Measurements from ENCODE around the gene CMSS1.

DNA sequence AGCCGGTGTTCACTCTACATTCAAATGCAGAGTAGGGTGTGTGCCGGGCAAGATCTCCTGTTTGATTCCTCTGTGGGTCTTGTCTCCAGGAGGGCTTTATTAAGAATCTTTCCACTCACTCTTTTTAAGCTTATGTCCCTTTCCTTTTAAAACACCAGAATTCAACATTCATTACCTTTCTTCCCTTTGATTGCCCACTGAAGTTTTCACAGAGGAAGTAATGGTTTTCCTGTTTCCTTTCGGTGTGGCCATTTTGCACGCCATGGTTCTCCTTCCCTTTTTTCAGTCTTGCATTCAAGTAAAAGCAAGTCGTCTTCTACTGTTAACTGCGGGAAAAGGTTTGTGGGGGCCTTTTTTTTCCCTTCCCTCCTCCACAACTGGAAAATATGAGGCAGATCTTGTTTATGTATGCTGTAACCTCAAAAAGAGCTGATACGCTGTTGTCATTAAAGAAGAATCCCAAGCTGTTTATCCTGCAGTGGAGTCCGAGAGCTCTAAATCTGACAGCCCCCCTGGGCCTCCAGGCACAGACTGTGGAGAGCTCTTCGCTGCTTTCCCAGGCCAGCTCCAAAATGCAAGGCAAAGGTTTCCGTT lies 256.1 kb downstream of the CMSS1 start:
- TF ChIP-seq ZFP3 (CRISPR knock-in tag; IDR thresholded peaks at IDR 0.05) (no peak), ESRRG (CRISPR knock-in tag; IDR thresholded peaks at IDR 0.05) (no peak), ZNF70 (CRISPR knock-in tag; IDR thresholded peaks at IDR 0.05) (no peak), TCF4 (CRISPR knock-in tag; IDR thresholded peaks at IDR 0.05; ENCODE audit: borderline replicate concordance) (no peak), ZFP30 (CRISPR knock-in tag; IDR thresholded peaks at IDR 0.05) (no peak), ZC3H10 (CRISPR knock-in tag; IDR thresholded peaks at IDR 0.05) (no peak), BACH2 (CRISPR knock-in tag; IDR thresholded peaks at IDR 0.05; ENCODE audit: borderline replicate concordance) (no peak), ZNF565 (CRISPR knock-in tag; conservative IDR thresholded peaks at IDR 0.05; ENCODE audit: low read depth) (no peak), RARB (CRISPR knock-in tag; IDR thresholded peaks at IDR 0.05) (no peak)
- TF ChIP-seq, protein P1, sequence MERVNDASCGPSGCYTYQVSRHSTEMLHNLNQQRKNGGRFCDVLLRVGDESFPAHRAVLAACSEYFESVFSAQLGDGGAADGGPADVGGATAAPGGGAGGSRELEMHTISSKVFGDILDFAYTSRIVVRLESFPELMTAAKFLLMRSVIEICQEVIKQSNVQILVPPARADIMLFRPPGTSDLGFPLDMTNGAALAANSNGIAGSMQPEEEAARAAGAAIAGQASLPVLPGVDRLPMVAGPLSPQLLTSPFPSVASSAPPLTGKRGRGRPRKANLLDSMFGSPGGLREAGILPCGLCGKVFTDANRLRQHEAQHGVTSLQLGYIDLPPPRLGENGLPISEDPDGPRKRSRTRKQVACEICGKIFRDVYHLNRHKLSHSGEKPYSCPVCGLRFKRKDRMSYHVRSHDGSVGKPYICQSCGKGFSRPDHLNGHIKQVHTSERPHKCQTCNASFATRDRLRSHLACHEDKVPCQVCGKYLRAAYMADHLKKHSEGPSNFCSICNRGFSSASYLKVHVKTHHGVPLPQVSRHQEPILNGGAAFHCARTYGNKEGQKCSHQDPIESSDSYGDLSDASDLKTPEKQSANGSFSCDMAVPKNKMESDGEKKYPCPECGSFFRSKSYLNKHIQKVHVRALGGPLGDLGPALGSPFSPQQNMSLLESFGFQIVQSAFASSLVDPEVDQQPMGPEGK (CRISPR knock-in tag; IDR thresholded peaks at IDR 0.05; ENCODE audit: borderline replicate concordance), result no peak
- TF ChIP-seq, protein P2, sequence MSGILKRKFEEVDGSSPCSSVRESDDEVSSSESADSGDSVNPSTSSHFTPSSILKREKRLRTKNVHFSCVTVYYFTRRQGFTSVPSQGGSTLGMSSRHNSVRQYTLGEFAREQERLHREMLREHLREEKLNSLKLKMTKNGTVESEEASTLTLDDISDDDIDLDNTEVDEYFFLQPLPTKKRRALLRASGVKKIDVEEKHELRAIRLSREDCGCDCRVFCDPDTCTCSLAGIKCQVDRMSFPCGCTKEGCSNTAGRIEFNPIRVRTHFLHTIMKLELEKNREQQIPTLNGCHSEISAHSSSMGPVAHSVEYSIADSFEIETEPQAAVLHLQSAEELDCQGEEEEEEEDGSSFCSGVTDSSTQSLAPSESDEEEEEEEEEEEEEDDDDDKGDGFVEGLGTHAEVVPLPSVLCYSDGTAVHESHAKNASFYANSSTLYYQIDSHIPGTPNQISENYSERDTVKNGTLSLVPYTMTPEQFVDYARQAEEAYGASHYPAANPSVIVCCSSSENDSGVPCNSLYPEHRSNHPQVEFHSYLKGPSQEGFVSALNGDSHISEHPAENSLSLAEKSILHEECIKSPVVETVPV (CRISPR knock-in tag; IDR thresholded peaks at IDR 0.05), result no peak

All from SK-N-SH treated with all-trans-retinoic acid at 6 μM for 48 hours (cell line).